Activated CD8-positive, alpha-beta memory T cell treated with anti-CD3 and anti-CD28 coated beads for 36 hours (primary cell): Measurements from ENCODE around the gene DNASE2. TPM values are rescaled to one million over a fixed set of nuclear protein-coding genes. Genes with fewer than 3 reads are reported as not detected.

Source experiments
- CTCF ChIA-PET: fragments of 350-600 bp; sonication (Branson Sonifier 250); formaldehyde crosslinking; loops from one replicate; lab custom pipeline; 2021; ENCODE audit warnings: antibody characterized with exemption; lab: Charles Lee
- POLR2A ChIA-PET: fragments of 350-600 bp; sonication (Branson Sonifier 250); formaldehyde crosslinking; loops from one replicate; lab custom pipeline; 2021; ENCODE audit warnings: antibody characterized with exemption; lab: Charles Lee
- total RNA-seq, 2 experiments: library from RNA; stranded (reverse); gene quantifications; one replicate each; pipeline ENCODE4 v1.2.3, GENCODE V29; 2021

DNASE2 gene
- 10 to 100 TPM; 20.5 to 23.1 TPM for total RNA-seq

GRCh38 chr19:12881172-12881808 is at the start of gene DNASE2:
DNASE2 (minus strand) TSS chr19:12881449; CDS start chr19:12881375, 74 bp downstream.
- POLR2A ChIA-PET = interaction anchor here (0.7 to 1.1 kb wide), 4 partner anchors 9 to 57 kb away, joined by 3 read pairs; partner anchors contain the start of genes CALR and GCDH
- CTCF ChIA-PET = interaction anchor here (0.7 to 2.4 kb wide), 6 partner anchors 10 to 213 kb away, joined by 3 to 13 read pairs (median 6); partner anchors contain the start of gene GCDH

- ChIA-PET CTCF (no interaction called here), POLR2A (interaction anchor here (0.6 kb wide), 2 partner anchors 154 to 197 kb away, joined by 5 to 8 read pairs; no protein-coding TSS in a partner anchor)
Observed at GRCh38 chr19:12930002-12930645, 48.9 kb upstream of the DNASE2 start.

GRCh38 chr19:12924621-12925310 is 43.5 kb upstream of the DNASE2 start:
- POLR2A ChIA-PET = interaction anchor here (0.6 kb wide), 1 partner anchor 91 kb away, joined by 3 read pairs; no protein-coding TSS in a partner anchor
- CTCF ChIA-PET = interaction anchor here (0.7 to 2.1 kb wide), 3 partner anchors 15 to 41 kb away, joined by 3 to 5 read pairs (median 3); no protein-coding TSS in a partner anchor

- ChIA-PET POLR2A (no interaction called here), CTCF (no interaction called here)
Observed at GRCh38 chr19:12922959-12923358, 41.7 kb upstream of the DNASE2 start.

GRCh38 chr19:12921047-12921446 is 39.8 kb upstream of the DNASE2 start:
- ChIA-PET CTCF (interaction anchor here (0.6 to 0.9 kb wide), 4 partner anchors 11 to 190 kb away, joined by 3 to 5 read pairs (median 4); no protein-coding TSS in a partner anchor), POLR2A (interaction anchor here (0.6 to 1.6 kb wide), 5 partner anchors 29 to 1978 kb away, joined by 4 to 6 read pairs (median 4); partner anchors contain the start of genes GCDH and GET3)

- ChIA-PET CTCF (no interaction called here), POLR2A (interaction anchor here (0.7 to 1.2 kb wide), 2 partner anchors 28 to 96 kb away, joined by 3 to 5 read pairs; partner anchors contain the start of gene GCDH)
Observed at GRCh38 chr19:12918253-12918652, 37.0 kb upstream of the DNASE2 start.

- CTCF ChIA-PET = interaction anchor here (0.7 to 1.4 kb wide), 6 partner anchors 31 to 158 kb away, joined by 3 to 4 read pairs (median 3); no protein-coding TSS in a partner anchor
- POLR2A ChIA-PET = interaction anchor here (0.6 kb wide), 1 partner anchor 30 kb away, joined by 3 read pairs; no protein-coding TSS in a partner anchor
Observed at GRCh38 chr19:12915860-12916259, 34.6 kb upstream of the DNASE2 start.

GRCh38 chr19:12913851-12914690 is 32.8 kb upstream of the DNASE2 start:
- CTCF ChIA-PET = interaction anchor here (1.0 to 2.1 kb wide), 4 partner anchors 29 to 156 kb away, joined by 3 to 5 read pairs (median 4); no protein-coding TSS in a partner anchor
- POLR2A ChIA-PET = interaction anchor here (0.5 to 1.6 kb wide), 6 partner anchors 11 to 120 kb away, joined by 3 to 6 read pairs (median 4); partner anchors contain the start of genes DNASE2 and FARSA

- POLR2A ChIA-PET = interaction anchor here (0.7 to 1.6 kb wide), 3 partner anchors 20 to 32 kb away, joined by 3 to 6 read pairs (median 5); partner anchors contain the start of genes DNASE2 and FARSA
- CTCF ChIA-PET = interaction anchor here (1.0 to 2.1 kb wide), 4 partner anchors 12 to 155 kb away, joined by 3 to 5 read pairs (median 4); no protein-coding TSS in a partner anchor
Observed at GRCh38 chr19:12913011-12913561, 31.8 kb upstream of the DNASE2 start.

- POLR2A ChIA-PET = no interaction called here
- CTCF ChIA-PET = interaction anchor here (1.3 to 2.1 kb wide), 3 partner anchors 12 to 53 kb away, joined by 3 to 5 read pairs (median 4); no protein-coding TSS in a partner anchor
Observed at GRCh38 chr19:12912571-12912970, 31.3 kb upstream of the DNASE2 start.

- ChIA-PET CTCF (interaction anchor here (0.6 to 1.7 kb wide), 2 partner anchors 22 to 469 kb away, joined by 3 to 5 read pairs; no protein-coding TSS in a partner anchor), POLR2A (no interaction called here)
Observed at GRCh38 chr19:12907166-12907565, 25.9 kb upstream of the DNASE2 start.

GRCh38 chr19:12899891-12900518 is 18.8 kb upstream of the DNASE2 start:
- ChIA-PET CTCF (interaction anchor here (0.9 to 1.6 kb wide), 3 partner anchors 9 to 15 kb away, joined by 3 to 4 read pairs (median 3); partner anchors contain the start of gene GCDH), POLR2A (interaction anchor here (0.6 to 1.0 kb wide), 5 partner anchors 9 to 131 kb away, joined by 3 to 10 read pairs (median 4); partner anchors contain the start of genes FARSA and GCDH)

GRCh38 chr19:12896460-12896859 is 15.2 kb upstream of the DNASE2 start:
- CTCF ChIA-PET = interaction anchor here (0.6 to 1.3 kb wide), 3 partner anchors 8 to 69 kb away, joined by 3 to 4 read pairs (median 3); no protein-coding TSS in a partner anchor
- POLR2A ChIA-PET = interaction anchor here (1.2 kb wide), 1 partner anchor 18 kb away, joined by 3 read pairs; no protein-coding TSS in a partner anchor

GRCh38 chr19:12893582-12893981 is 12.3 kb upstream of the DNASE2 start:
- ChIA-PET POLR2A (no interaction called here), CTCF (no interaction called here)

GRCh38 chr19:12891553-12892021 is 10.3 kb upstream of the DNASE2 start:
- ChIA-PET POLR2A (interaction anchor here (0.6 to 1.5 kb wide), 4 partner anchors 9 to 47 kb away, joined by 3 to 9 read pairs (median 4); partner anchors contain the start of genes CALR, DNASE2 and FARSA), CTCF (interaction anchor here (0.9 to 2.6 kb wide), 6 partner anchors 8 to 95 kb away, joined by 3 to 11 read pairs (median 5); partner anchors contain the start of gene DNASE2)
